Stromal cell of bone marrow (primary cell): Measurements from ENCODE around the gene SHF.
"Not testable (repeated sequence)": the region's sequence is repeated elsewhere in the genome, so short reads cannot be mapped to it uniquely, and the experiment has no call there.

Source experiments
- DNase-seq: peaks from one replicate; pipeline ENCODE4 v3.0.0-alpha.2; 2012; ENCODE audit warnings: low read depth

The SHF gene

GRCh38 chr15:45146405-45146804, 41.4 kb downstream of the SHF start:
- no peak for DNase-seq

GRCh38 chr15:45144775-45145174, 43.0 kb downstream of the SHF start:
- no peak for DNase-seq

- no peak for DNase-seq
These were observed 43.8 kb downstream of the SHF start for GRCh38 chr15:45143946-45144345.

GRCh38 chr15:45143056-45143455, 44.7 kb downstream of the SHF start:
- DNase-seq, result no peak

GRCh38 chr15:45141386-45141785, 46.4 kb downstream of the SHF start:
- no peak for DNase-seq

- no peak for DNase-seq
These were observed 47.1 kb downstream of the SHF start for GRCh38 chr15:45140557-45141250.

- no peak for DNase-seq
These were observed 48.0 kb downstream of the SHF start for GRCh38 chr15:45139770-45140169.

- no peak for DNase-seq
These were observed 48.7 kb downstream of the SHF start for GRCh38 chr15:45138814-45139765.

GRCh38 chr15:45137703-45138102, 50.1 kb downstream of the SHF start:
- no peak for DNase-seq

GRCh38 chr15:45136378-45136764, 51.4 kb downstream of the SHF start:
- no peak for DNase-seq

GRCh38 chr15:45135705-45136377, 51.9 kb downstream of the SHF start:
- not testable (repeated sequence) for DNase-seq

- no peak for DNase-seq
These were observed 52.8 kb downstream of the SHF start for GRCh38 chr15:45134682-45135604.

- DNase-seq, result no peak
These were observed 53.7 kb downstream of the SHF start for GRCh38 chr15:45134046-45134445.

GRCh38 chr15:45133561-45133920, 54.2 kb downstream of the SHF start:
- no peak for DNase-seq

- no peak for DNase-seq
These were observed 54.8 kb downstream of the SHF start for GRCh38 chr15:45132844-45133560.

GRCh38 chr15:45131510-45131909, 56.3 kb downstream of the SHF start:
- no peak for DNase-seq

- no peak for DNase-seq
These were observed 57.3 kb downstream of the SHF start for GRCh38 chr15:45130291-45131000.

- no peak for DNase-seq
These were observed 58.1 kb downstream of the SHF start, which contains the start of the genes DUOX1 and DUOXA1 for GRCh38 chr15:45129651-45130129. Gene DUOX1 (plus strand): TSS chr15:45129994. CDS start chr15:45131967, 1,973 bp downstream. Gene DUOXA1 (minus strand): TSS chr15:45129879. CDS start chr15:45123014, 6,865 bp downstream.

GRCh38 chr15:45128971-45129639, 58.7 kb downstream of the SHF start:
- DNase-seq, result no peak
